ENCODE measurements around the gene DHDH.

The DHDH gene

GRCh38 chr19:48982280-48982679, 48.8 kb downstream of the DHDH start:
- Histone ChIP-seq H3K27ac (ENCODE audit: insufficient read depth, low read depth, low read length, poor library complexity, severe bottlenecking) (no peak overlapping the region), H3K27me3 (ENCODE audit: control insufficient read depth, insufficient read depth, low read length, poor library complexity, severe bottlenecking) (no peaks in the 10 kb centered on the region), H3K4me3 (ENCODE audit: insufficient read depth, low read depth, low read length) (no peak overlapping the region), H3K36me3 (ENCODE audit: control insufficient read depth, insufficient read depth, low read length) (peaks cover 5% of the 10 kb centered on the region), H3K4me1 (ENCODE audit: control insufficient read depth, insufficient read depth, low read length) (no peaks in the 10 kb centered on the region), H3K9me3 (ENCODE audit: control insufficient read depth, low read length) (no peaks in the 10 kb centered on the region)
- WGBS, 2 experiments, result 96% methylated on average over 9 of the region's 9 CpGs

- no peaks in the 10 kb centered on the region for H3K9me3 ChIP-seq (ENCODE audit: control insufficient read depth, low read length)
- H3K27me3 ChIP-seq (ENCODE audit: control insufficient read depth, insufficient read depth, low read length, poor library complexity, severe bottlenecking), result no peaks in the 10 kb centered on the region
- no peak overlapping the region for H3K27ac ChIP-seq (ENCODE audit: insufficient read depth, low read depth, low read length, poor library complexity, severe bottlenecking)
- no peaks in the 10 kb centered on the region for H3K4me1 ChIP-seq (ENCODE audit: control insufficient read depth, insufficient read depth, low read length)
- H3K36me3 ChIP-seq (ENCODE audit: control insufficient read depth, insufficient read depth, low read length), result peaks cover 13% of the 10 kb centered on the region
- 95 to 97% methylated on average over 13 of the region's 13 CpGs for WGBS, 2 experiments
- no peak overlapping the region for H3K4me3 ChIP-seq (ENCODE audit: insufficient read depth, low read depth, low read length)
Observed at GRCh38 chr19:48985711-48986110, 52.2 kb downstream of the DHDH start.

GRCh38 chr19:48986211-48986610, 52.7 kb downstream of the DHDH start:
- Histone ChIP-seq H3K4me1 (ENCODE audit: control insufficient read depth, insufficient read depth, low read length) (peaks cover 1% of the 10 kb centered on the region), H3K27me3 (ENCODE audit: control insufficient read depth, insufficient read depth, low read length, poor library complexity, severe bottlenecking) (no peaks in the 10 kb centered on the region), H3K9me3 (ENCODE audit: control insufficient read depth, low read length) (no peaks in the 10 kb centered on the region), H3K4me3 (ENCODE audit: insufficient read depth, low read depth, low read length) (no peak overlapping the region), H3K27ac (ENCODE audit: insufficient read depth, low read depth, low read length, poor library complexity, severe bottlenecking) (no peak overlapping the region), H3K36me3 (ENCODE audit: control insufficient read depth, insufficient read depth, low read length) (peaks cover 13% of the 10 kb centered on the region)
- 95 to 96% methylated on average over 3 of the region's 3 CpGs for WGBS, 2 experiments

GRCh38 chr19:48987323-48987722, 53.8 kb downstream of the DHDH start:
- Histone ChIP-seq H3K9me3 (ENCODE audit: control insufficient read depth, low read length) (no peaks in the 10 kb centered on the region), H3K4me3 (ENCODE audit: insufficient read depth, low read depth, low read length) (no peak overlapping the region), H3K27ac (ENCODE audit: insufficient read depth, low read depth, low read length, poor library complexity, severe bottlenecking) (no peak overlapping the region), H3K36me3 (ENCODE audit: control insufficient read depth, insufficient read depth, low read length) (peaks cover 13% of the 10 kb centered on the region), H3K4me1 (ENCODE audit: control insufficient read depth, insufficient read depth, low read length) (peaks cover 11% of the 10 kb centered on the region), H3K27me3 (ENCODE audit: control insufficient read depth, insufficient read depth, low read length, poor library complexity, severe bottlenecking) (no peaks in the 10 kb centered on the region)
- WGBS, 2 experiments, result 89 to 95% methylated on average over 7 of the region's 7 CpGs

- Histone ChIP-seq H3K4me1 (ENCODE audit: control insufficient read depth, insufficient read depth, low read length) (peaks cover 11% of the 10 kb centered on the region), H3K36me3 (ENCODE audit: control insufficient read depth, insufficient read depth, low read length) (peaks cover 8% of the 10 kb centered on the region), H3K9me3 (ENCODE audit: control insufficient read depth, low read length) (no peaks in the 10 kb centered on the region), H3K4me3 (ENCODE audit: insufficient read depth, low read depth, low read length) (no peak overlapping the region), H3K27ac (ENCODE audit: insufficient read depth, low read depth, low read length, poor library complexity, severe bottlenecking) (no peak overlapping the region), H3K27me3 (ENCODE audit: control insufficient read depth, insufficient read depth, low read length, poor library complexity, severe bottlenecking) (no peaks in the 10 kb centered on the region)
- 93% methylated on average over 7 of the region's 7 CpGs for WGBS, 2 experiments
Observed at GRCh38 chr19:48988286-48988685, 54.8 kb downstream of the DHDH start.

GRCh38 chr19:48988860-48989259, 55.4 kb downstream of the DHDH start:
- H3K27me3 ChIP-seq (ENCODE audit: control insufficient read depth, insufficient read depth, low read length, poor library complexity, severe bottlenecking), result no peaks in the 10 kb centered on the region
- H3K27ac ChIP-seq (ENCODE audit: insufficient read depth, low read depth, low read length, poor library complexity, severe bottlenecking), result no peak overlapping the region
- H3K4me1 ChIP-seq (ENCODE audit: control insufficient read depth, insufficient read depth, low read length), result peaks cover 11% of the 10 kb centered on the region
- H3K4me3 ChIP-seq (ENCODE audit: insufficient read depth, low read depth, low read length), result no peak overlapping the region
- H3K36me3 ChIP-seq (ENCODE audit: control insufficient read depth, insufficient read depth, low read length), result peaks cover 8% of the 10 kb centered on the region
- no peaks in the 10 kb centered on the region for H3K9me3 ChIP-seq (ENCODE audit: control insufficient read depth, low read length)
- 89 to 92% methylated on average over 9 of the region's 9 CpGs for WGBS, 2 experiments

- Histone ChIP-seq H3K36me3 (ENCODE audit: control insufficient read depth, insufficient read depth, low read length) (peaks cover 8% of the 10 kb centered on the region), H3K27ac (ENCODE audit: insufficient read depth, low read depth, low read length, poor library complexity, severe bottlenecking) (no peak overlapping the region)
Observed at GRCh38 chr19:48989701-48990291, 56.3 kb downstream of the DHDH start.

GRCh38 chr19:48990400-48990799, 56.9 kb downstream of the DHDH start:
- H3K27me3 ChIP-seq (ENCODE audit: control insufficient read depth, insufficient read depth, low read length, poor library complexity, severe bottlenecking), result no peaks in the 10 kb centered on the region
- peaks cover 8% of the 10 kb centered on the region for H3K36me3 ChIP-seq (ENCODE audit: control insufficient read depth, insufficient read depth, low read length)
- no peak overlapping the region for H3K4me3 ChIP-seq (ENCODE audit: insufficient read depth, low read depth, low read length)
- no peak overlapping the region for H3K27ac ChIP-seq (ENCODE audit: insufficient read depth, low read depth, low read length, poor library complexity, severe bottlenecking)
- no peaks in the 10 kb centered on the region for H3K9me3 ChIP-seq (ENCODE audit: control insufficient read depth, low read length)
- peaks cover 17% of the 10 kb centered on the region for H3K4me1 ChIP-seq (ENCODE audit: control insufficient read depth, insufficient read depth, low read length)
- 85 to 90% methylated on average over 4 of the region's 4 CpGs for WGBS, 2 experiments

More at GRCh38 chr19:48989701-48990291, 56.3 kb downstream of the DHDH start:
- WGBS, 2 experiments, result 89 to 91% methylated on average over 17 of the region's 17 CpGs
- Histone ChIP-seq H3K4me1 (ENCODE audit: control insufficient read depth, insufficient read depth, low read length) (peaks cover 17% of the 10 kb centered on the region), H3K27me3 (ENCODE audit: control insufficient read depth, insufficient read depth, low read length, poor library complexity, severe bottlenecking) (no peaks in the 10 kb centered on the region), H3K4me3 (ENCODE audit: insufficient read depth, low read depth, low read length) (no peak overlapping the region), H3K9me3 (ENCODE audit: control insufficient read depth, low read length) (no peaks in the 10 kb centered on the region)

GRCh38 chr19:48991011-48991609, 57.6 kb downstream of the DHDH start:
- Histone ChIP-seq H3K36me3 (ENCODE audit: control insufficient read depth, insufficient read depth, low read length) (peaks cover 8% of the 10 kb centered on the region), H3K4me3 (ENCODE audit: insufficient read depth, low read depth, low read length) (no peak overlapping the region), H3K9me3 (ENCODE audit: control insufficient read depth, low read length) (no peaks in the 10 kb centered on the region), H3K4me1 (ENCODE audit: control insufficient read depth, insufficient read depth, low read length) (peaks cover 17% of the 10 kb centered on the region), H3K27ac (ENCODE audit: insufficient read depth, low read depth, low read length, poor library complexity, severe bottlenecking) (no peak overlapping the region), H3K27me3 (ENCODE audit: control insufficient read depth, insufficient read depth, low read length, poor library complexity, severe bottlenecking) (no peaks in the 10 kb centered on the region)
- 94% methylated on average over 22 of the region's 22 CpGs for WGBS, 2 experiments

- no peaks in the 10 kb centered on the region for H3K9me3 ChIP-seq (ENCODE audit: control insufficient read depth, low read length)
- peaks cover 17% of the 10 kb centered on the region for H3K4me1 ChIP-seq (ENCODE audit: control insufficient read depth, insufficient read depth, low read length)
- H3K27ac ChIP-seq (ENCODE audit: insufficient read depth, low read depth, low read length, poor library complexity, severe bottlenecking), result peak overlapping the region; percentile 71
- H3K36me3 ChIP-seq (ENCODE audit: control insufficient read depth, insufficient read depth, low read length), result peaks cover 8% of the 10 kb centered on the region
- no peaks in the 10 kb centered on the region for H3K27me3 ChIP-seq (ENCODE audit: control insufficient read depth, insufficient read depth, low read length, poor library complexity, severe bottlenecking)
- H3K4me3 ChIP-seq (ENCODE audit: insufficient read depth, low read depth, low read length), result peak overlapping the region; percentile 73
- WGBS, 2 experiments, result 42 to 43% methylated on average over 8 of the region's 8 CpGs
Observed at GRCh38 chr19:48991873-48992580, 58.5 kb downstream of the DHDH start.

Measured in ectodermal cell (in vitro differentiated cells).